GM23338 (cell line): ENCODE data around the gene ADAMTS8.

Experiments used
- CREB1 ChIP-seq: fragments of 250-450 bp; sonication (Bioruptor Pico); IDR thresholded peaks from 2 replicates; pipeline ENCODE4 v1.5.0; 2020; ENCODE audit warnings: low read depth, mild to moderate bottlenecking, moderate library complexity
- EZH2 ChIP-seq: fragments of 200-600 bp; sonication (generic); IDR thresholded peaks from one replicate; pipeline ENCODE4 v1.8.0; 2017; ENCODE audit warnings: antibody characterized with exemption, mild to moderate bottlenecking, low read depth; ENCODE audit not compliant: unreplicated experiment
- EZH2phosphoT487 ChIP-seq: fragments of 200-600 bp; sonication (generic); IDR thresholded peaks from one replicate; pipeline ENCODE4 v1.8.1; 2018; ENCODE audit warnings: antibody characterized with exemption; ENCODE audit not compliant: unreplicated experiment
- JUNB ChIP-seq: IDR thresholded peaks from one replicate; pipeline ENCODE4 v1.6.1; 2016; ENCODE audit warnings: antibody characterized with exemption; ENCODE audit not compliant: unreplicated experiment
- POLR2AphosphoS5 ChIP-seq: IDR thresholded peaks from 2 replicates; pipeline ENCODE4 v1.6.1; 2016; ENCODE audit warnings: antibody characterized with exemption, low read depth
- STAT1 ChIP-seq: IDR thresholded peaks from one replicate; pipeline ENCODE4 v1.6.1; 2016; ENCODE audit warnings: antibody characterized with exemption; ENCODE audit not compliant: unreplicated experiment
- TF ChIP-seq, protein P1 (sequence below), 2 experiments: fragments of 200-600 bp in 1 of 2; sonication (generic) in 1 of 2; conservative IDR thresholded peaks; 2 replicates each; pipeline versions ENCODE4 v1.5.1 to v1.6.1; 2016 to 2017; ENCODE audit warnings: antibody characterized with exemption in 2 of 2, low read depth in 2 of 2, mild to moderate bottlenecking in 2 of 2, moderate library complexity in 1 of 2
- TF ChIP-seq, protein P2 (sequence below): IDR thresholded peaks from one replicate; pipeline ENCODE4 v1.6.1; 2018; ENCODE audit warnings: antibody characterized with exemption; ENCODE audit not compliant: unreplicated experiment
- TF ChIP-seq, protein P3 (sequence below): IDR thresholded peaks from 2 replicates; pipeline ENCODE4 v1.6.1; 2016; ENCODE audit warnings: antibody characterized with exemption

DNA sequence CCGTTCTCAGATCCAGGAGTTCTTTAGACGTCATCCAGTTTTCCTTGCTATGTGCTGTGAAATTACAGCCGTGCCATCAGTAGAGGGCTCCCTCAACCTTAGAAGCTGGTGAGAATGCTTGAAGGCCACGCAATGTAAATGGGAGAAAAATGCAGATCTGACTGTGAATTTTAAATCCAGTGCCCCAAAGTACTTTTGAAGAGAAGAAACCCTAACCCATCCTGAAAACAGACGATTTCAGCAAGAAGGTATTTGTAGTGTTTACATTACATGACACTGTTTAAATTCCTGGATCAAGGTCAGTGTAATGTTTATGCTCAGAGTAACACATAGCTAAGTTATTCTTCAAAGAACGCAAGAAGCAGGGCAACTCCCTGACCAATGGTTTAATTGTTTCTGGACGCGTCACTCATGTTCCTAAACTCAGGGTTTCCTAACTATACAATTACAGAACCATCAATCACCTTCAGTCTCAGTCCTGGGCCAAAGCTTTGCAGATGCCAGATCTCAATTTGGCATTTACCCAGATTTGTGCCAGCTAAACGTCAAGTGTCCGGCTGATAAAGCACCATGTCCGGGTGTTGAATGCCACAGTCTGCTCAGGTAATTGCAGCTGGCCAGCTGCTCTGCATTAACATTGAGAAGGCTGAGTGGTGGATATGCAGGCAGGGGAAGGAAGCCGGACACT lies 38.2 kb downstream of the ADAMTS8 start:
- TF ChIP-seq, protein P1, sequence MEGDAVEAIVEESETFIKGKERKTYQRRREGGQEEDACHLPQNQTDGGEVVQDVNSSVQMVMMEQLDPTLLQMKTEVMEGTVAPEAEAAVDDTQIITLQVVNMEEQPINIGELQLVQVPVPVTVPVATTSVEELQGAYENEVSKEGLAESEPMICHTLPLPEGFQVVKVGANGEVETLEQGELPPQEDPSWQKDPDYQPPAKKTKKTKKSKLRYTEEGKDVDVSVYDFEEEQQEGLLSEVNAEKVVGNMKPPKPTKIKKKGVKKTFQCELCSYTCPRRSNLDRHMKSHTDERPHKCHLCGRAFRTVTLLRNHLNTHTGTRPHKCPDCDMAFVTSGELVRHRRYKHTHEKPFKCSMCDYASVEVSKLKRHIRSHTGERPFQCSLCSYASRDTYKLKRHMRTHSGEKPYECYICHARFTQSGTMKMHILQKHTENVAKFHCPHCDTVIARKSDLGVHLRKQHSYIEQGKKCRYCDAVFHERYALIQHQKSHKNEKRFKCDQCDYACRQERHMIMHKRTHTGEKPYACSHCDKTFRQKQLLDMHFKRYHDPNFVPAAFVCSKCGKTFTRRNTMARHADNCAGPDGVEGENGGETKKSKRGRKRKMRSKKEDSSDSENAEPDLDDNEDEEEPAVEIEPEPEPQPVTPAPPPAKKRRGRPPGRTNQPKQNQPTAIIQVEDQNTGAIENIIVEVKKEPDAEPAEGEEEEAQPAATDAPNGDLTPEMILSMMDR (conservative IDR thresholded peaks at IDR 0.05; ENCODE audit: low read depth in 2 of 2): peak; percentile 39 to 85
- TF ChIP-seq EZH2phosphoT487 (no peak), POLR2AphosphoS5 (no peak), EZH2 (no peak), STAT1 (no peak), CREB1 (CRISPR knock-in tag) (no peak), JUNB (no peak)
- TF ChIP-seq, protein P2, sequence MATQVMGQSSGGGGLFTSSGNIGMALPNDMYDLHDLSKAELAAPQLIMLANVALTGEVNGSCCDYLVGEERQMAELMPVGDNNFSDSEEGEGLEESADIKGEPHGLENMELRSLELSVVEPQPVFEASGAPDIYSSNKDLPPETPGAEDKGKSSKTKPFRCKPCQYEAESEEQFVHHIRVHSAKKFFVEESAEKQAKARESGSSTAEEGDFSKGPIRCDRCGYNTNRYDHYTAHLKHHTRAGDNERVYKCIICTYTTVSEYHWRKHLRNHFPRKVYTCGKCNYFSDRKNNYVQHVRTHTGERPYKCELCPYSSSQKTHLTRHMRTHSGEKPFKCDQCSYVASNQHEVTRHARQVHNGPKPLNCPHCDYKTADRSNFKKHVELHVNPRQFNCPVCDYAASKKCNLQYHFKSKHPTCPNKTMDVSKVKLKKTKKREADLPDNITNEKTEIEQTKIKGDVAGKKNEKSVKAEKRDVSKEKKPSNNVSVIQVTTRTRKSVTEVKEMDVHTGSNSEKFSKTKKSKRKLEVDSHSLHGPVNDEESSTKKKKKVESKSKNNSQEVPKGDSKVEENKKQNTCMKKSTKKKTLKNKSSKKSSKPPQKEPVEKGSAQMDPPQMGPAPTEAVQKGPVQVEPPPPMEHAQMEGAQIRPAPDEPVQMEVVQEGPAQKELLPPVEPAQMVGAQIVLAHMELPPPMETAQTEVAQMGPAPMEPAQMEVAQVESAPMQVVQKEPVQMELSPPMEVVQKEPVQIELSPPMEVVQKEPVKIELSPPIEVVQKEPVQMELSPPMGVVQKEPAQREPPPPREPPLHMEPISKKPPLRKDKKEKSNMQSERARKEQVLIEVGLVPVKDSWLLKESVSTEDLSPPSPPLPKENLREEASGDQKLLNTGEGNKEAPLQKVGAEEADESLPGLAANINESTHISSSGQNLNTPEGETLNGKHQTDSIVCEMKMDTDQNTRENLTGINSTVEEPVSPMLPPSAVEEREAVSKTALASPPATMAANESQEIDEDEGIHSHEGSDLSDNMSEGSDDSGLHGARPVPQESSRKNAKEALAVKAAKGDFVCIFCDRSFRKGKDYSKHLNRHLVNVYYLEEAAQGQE: no peak
- TF ChIP-seq, protein P3, sequence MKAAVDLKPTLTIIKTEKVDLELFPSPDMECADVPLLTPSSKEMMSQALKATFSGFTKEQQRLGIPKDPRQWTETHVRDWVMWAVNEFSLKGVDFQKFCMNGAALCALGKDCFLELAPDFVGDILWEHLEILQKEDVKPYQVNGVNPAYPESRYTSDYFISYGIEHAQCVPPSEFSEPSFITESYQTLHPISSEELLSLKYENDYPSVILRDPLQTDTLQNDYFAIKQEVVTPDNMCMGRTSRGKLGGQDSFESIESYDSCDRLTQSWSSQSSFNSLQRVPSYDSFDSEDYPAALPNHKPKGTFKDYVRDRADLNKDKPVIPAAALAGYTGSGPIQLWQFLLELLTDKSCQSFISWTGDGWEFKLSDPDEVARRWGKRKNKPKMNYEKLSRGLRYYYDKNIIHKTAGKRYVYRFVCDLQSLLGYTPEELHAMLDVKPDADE: no peak
